IMR-90 (cell line): Measurements from ENCODE around the gene STK31.

ENCODE experiments used
- CEBPB ChIP-seq: IDR thresholded peaks from 2 replicates; pipeline ENCODE4 v1.6.1; 2012; ENCODE audit warnings: low read depth, low read length, improper control_type of control experiment
- CTCF ChIP-seq: conservative IDR thresholded peaks from 2 replicates; pipeline ENCODE4 v1.5.1; 2012; ENCODE audit warnings: mild to moderate bottlenecking, low read depth, low read length, improper control_type of control experiment
- MAZ ChIP-seq: IDR thresholded peaks from 2 replicates; pipeline ENCODE4 v1.6.1; 2012; ENCODE audit warnings: low read depth, mild to moderate bottlenecking, low read length, improper control_type of control experiment, moderate library complexity, borderline replicate concordance
- POLR2A ChIP-seq: IDR thresholded peaks from 2 replicates; pipeline ENCODE4 v1.6.1; 2012; ENCODE audit warnings: mild to moderate bottlenecking, low read depth, low read length
- RAD21 ChIP-seq: IDR thresholded peaks from 2 replicates; pipeline ENCODE4 v1.6.1; 2012; ENCODE audit warnings: low read length, improper control_type of control experiment
- USF2 ChIP-seq: fragments of 150-350 bp; IDR thresholded peaks from 2 replicates; pipeline ENCODE4 v1.6.1; 2017; ENCODE audit warnings: mild to moderate bottlenecking, antibody characterized with exemption, low read length, low read depth

GRCh38 chr7:23742051-23742450 is 32.0 kb downstream of the STK31 start:
- TF ChIP-seq CTCF (no peak), CEBPB (no peak), MAZ (no peak), POLR2A (no peak), USF2 (no peak), RAD21 (no peak)
